ENCODE data around the gene KLHDC10. TPM values are rescaled to one million over a fixed set of nuclear protein-coding genes. Genes with fewer than 3 reads are reported as not detected.
"Not testable (repeated sequence)": the region's sequence is repeated elsewhere in the genome, so short reads cannot be mapped to it uniquely, and the experiment has no call there.

Gene KLHDC10
- total RNA-seq, 1 experiment from 2014 or later = 8.8 TPM

- H3K4me3 ChIP-seq = peak overlapping the region; percentile 73
- H3K9me3 ChIP-seq = no peaks in the 10 kb centered on the region
- no peaks in the 10 kb centered on the region for H3K27me3 ChIP-seq
- DNase-seq = no peak
- H3K36me3 ChIP-seq = no peaks in the 10 kb centered on the region
Observed at GRCh38 chr7:130069179-130069977, 956 bp upstream of the KLHDC10 start.

DNA sequence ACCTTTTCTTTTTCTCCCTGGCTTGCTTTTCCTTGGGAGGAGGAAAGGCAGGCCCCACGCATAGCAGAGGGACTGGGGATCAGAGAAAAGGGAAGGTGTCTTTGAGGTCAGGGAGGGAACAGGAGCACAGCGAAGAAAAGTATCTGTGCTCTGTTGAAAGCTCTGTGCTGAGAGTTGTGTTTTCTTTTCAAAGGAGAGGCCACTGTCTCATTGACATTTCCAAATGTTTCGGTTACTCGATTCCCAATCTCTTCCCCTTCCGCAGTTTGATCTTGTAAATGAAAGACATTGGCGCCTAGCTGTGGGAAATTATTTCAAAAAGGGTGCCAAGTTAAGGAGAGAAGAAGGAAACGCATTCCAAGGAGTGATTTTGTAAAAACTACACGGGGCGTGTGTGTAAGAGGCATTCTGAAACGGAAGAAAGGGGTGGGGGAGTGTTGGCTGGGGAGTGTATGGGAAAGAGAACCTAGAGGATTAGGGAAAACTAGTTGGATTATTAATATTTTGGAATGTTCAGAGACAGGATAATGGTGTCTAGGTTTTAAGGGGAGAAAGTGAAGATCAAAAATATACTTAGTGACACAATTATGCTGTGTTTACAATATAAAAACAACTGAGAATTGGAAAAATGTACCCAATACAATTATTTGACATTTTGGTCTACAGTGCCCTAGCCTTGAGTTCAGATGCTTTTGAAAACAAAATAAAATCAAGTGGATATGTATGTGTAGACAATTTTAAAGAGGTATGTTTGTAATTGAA is 708 bp downstream of the KLHDC10 start:
- DNase-seq = no peak
- Histone ChIP-seq H3K4me3 (peak overlapping the region; percentile 73), H3K36me3 (no peaks in the 10 kb centered on the region), H3K27me3 (no peaks in the 10 kb centered on the region), H3K9me3 (no peaks in the 10 kb centered on the region)

GRCh38 chr7:130071701-130072622 is 1.6 kb downstream of the KLHDC10 start:
- no peaks in the 10 kb centered on the region for H3K9me3 ChIP-seq
- no peaks in the 10 kb centered on the region for H3K27me3 ChIP-seq
- peak overlapping the region; percentile 73 for H3K4me3 ChIP-seq
- no peaks in the 10 kb centered on the region for H3K36me3 ChIP-seq
- DNase-seq = peak; percentile 47

DNA sequence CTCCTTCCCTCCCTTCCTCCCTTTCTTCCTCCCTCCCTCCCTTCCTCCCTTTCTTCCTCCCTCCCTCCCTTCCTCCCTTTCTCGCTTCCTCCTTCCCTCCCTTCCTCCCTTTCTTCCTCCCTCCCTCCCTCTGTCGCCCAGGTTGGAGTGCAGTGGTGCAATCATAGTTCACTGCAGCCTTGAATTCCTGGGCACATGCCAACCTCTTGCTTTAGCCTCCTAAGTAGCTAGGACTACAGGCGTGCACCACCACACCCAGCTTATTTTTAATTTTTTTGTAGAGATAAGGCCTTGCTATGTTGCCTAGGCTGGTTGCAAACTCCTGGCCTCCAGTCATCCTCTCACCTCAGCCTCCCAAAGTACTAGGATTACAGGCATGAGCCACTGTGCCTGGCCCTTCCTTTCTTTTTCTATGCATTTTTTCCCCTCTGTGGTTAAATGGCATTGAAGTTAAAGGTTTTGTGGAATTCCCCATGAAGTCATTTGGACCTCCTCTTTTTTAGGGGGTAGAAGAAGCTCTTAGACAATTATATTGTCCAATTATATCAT is 9.6 kb downstream of the KLHDC10 start:
- H3K9me3 ChIP-seq = no peaks in the 10 kb centered on the region
- H3K27me3 ChIP-seq = no peaks in the 10 kb centered on the region
- H3K4me3 ChIP-seq = no peak overlapping the region
- peaks cover 16% of the 10 kb centered on the region for H3K36me3 ChIP-seq
- no peak for DNase-seq

DNA sequence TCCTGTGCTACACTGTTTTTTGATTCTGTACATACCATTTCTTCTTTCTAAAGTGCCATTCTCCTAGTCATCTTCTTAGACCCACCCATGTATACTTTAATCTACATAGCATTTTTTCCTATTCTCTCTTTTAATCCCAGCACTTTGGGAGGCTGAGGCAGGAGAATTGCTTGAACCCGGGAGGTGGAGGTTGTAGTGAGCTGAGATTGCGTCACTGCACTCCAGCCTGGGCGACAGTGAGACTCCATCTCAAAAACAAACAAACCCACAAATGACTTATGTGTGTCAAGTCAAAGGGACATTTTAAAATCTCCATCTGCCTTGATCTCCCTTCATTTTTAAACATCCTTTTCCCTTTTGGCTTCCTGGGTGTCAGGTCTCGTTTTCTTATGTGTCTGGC is 13.2 kb downstream of the KLHDC10 start:
- H3K9me3 ChIP-seq, H3K27me3 ChIP-seq, DNase-seq, H3K4me3 ChIP-seq: not testable (repeated sequence)
- peaks cover 14% of the 10 kb centered on the region for H3K36me3 ChIP-seq

GRCh38 chr7:130084037-130084875 is 13.9 kb downstream of the KLHDC10 start:
- DNase-seq = peak; percentile 6
- H3K4me3 ChIP-seq = no peak overlapping the region
- H3K27me3 ChIP-seq = no peaks in the 10 kb centered on the region
- H3K9me3 ChIP-seq = no peaks in the 10 kb centered on the region
- H3K36me3 ChIP-seq = peaks cover 8% of the 10 kb centered on the region

DNA sequence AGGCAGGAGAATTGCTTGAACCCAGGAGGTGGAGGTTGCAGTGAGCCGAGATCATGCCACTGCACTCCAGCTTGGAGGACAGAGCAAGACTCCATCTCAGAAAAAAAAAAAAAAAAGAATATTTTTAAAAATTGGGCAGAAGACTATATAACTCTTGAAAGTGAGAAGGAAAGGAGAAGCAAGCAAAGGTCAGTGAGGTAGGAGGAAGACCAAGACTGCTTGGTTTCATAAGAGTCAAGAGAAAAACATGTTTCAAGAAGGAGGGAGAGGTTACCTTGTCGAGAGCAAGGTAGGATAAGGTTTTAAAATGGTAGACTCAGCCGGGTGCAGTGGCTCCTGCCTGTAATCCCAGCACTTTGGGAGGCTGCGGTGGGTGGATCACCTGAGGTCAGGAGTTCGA is 14.9 kb downstream of the KLHDC10 start:
- not testable (repeated sequence) for H3K27me3 ChIP-seq, DNase-seq, H3K4me3 ChIP-seq, H3K9me3 ChIP-seq, H3K36me3 ChIP-seq

- H3K27me3 ChIP-seq = no peaks in the 10 kb centered on the region
- H3K36me3 ChIP-seq = peaks cover 8% of the 10 kb centered on the region
- no peak for DNase-seq
- H3K9me3 ChIP-seq = no peaks in the 10 kb centered on the region
- H3K4me3 ChIP-seq = no peak overlapping the region
Observed at GRCh38 chr7:130086938-130087337, 16.6 kb downstream of the KLHDC10 start.

GRCh38 chr7:130087364-130087763 is 17.0 kb downstream of the KLHDC10 start:
- H3K4me3 ChIP-seq = no peak overlapping the region
- H3K27me3 ChIP-seq = no peaks in the 10 kb centered on the region
- H3K9me3 ChIP-seq = no peaks in the 10 kb centered on the region
- peaks cover 8% of the 10 kb centered on the region for H3K36me3 ChIP-seq
- DNase-seq = no peak

GRCh38 chr7:130090745-130091532 is 20.6 kb downstream of the KLHDC10 start:
- DNase-seq = no peak
- Histone ChIP-seq H3K36me3 (no peaks in the 10 kb centered on the region), H3K9me3 (no peaks in the 10 kb centered on the region), H3K4me3 (no peak overlapping the region), H3K27me3 (no peaks in the 10 kb centered on the region)

GRCh38 chr7:130091999-130092398 is 21.7 kb downstream of the KLHDC10 start:
- no peaks in the 10 kb centered on the region for H3K27me3 ChIP-seq
- no peak for DNase-seq

DNA sequence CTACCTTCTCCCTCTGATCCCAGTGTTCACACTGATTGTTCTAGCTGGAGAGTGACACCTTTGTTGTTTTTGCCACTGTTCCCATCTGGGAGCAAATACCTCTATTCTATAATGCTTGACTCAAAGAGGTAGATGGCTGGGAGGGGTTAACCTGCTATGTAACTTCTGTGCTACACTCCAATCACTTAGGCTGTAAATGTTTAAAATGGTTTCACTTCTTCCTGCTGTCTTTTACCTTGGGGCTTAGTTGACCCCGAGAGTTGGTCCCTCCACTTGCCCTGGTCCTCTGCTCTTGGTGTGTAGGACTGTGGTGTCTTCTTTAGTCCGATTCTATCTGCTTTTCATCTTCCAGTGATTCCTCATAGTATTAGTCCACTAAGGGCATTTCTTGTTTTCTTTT is 22.3 kb downstream of the KLHDC10 start:
- no peak for DNase-seq
- H3K9me3 ChIP-seq = no peaks in the 10 kb centered on the region
- H3K4me3 ChIP-seq = no peak overlapping the region
- no peaks in the 10 kb centered on the region for H3K36me3 ChIP-seq
- H3K27me3 ChIP-seq = no peaks in the 10 kb centered on the region

More at GRCh38 chr7:130091999-130092398, 21.7 kb downstream of the KLHDC10 start:
- Histone ChIP-seq H3K4me3 (no peak overlapping the region), H3K9me3 (no peaks in the 10 kb centered on the region), H3K36me3 (no peaks in the 10 kb centered on the region)

DNA sequence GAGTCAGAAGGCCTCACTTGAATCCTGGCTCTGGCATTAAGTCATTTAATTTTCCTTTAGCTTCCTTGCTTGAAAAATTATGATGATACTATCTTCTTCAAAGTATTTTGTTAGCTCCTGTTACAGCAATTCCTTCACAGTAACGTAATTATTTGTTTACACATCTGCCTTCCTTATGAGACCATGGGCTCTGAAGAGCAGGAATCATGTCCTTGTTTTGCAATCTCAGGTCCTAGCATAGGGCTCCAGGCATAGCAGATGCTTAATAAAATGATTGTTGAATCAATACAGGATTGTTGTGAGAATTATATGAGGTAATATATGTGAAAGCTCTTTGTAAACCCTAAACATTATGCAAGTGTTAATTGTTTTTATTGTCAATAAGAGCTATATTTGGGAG is 25.5 kb downstream of the KLHDC10 start:
- no peaks in the 10 kb centered on the region for H3K9me3 ChIP-seq
- no peaks in the 10 kb centered on the region for H3K27me3 ChIP-seq
- H3K36me3 ChIP-seq = no peaks in the 10 kb centered on the region
- no peak for DNase-seq
- H3K4me3 ChIP-seq = no peak overlapping the region

DNA sequence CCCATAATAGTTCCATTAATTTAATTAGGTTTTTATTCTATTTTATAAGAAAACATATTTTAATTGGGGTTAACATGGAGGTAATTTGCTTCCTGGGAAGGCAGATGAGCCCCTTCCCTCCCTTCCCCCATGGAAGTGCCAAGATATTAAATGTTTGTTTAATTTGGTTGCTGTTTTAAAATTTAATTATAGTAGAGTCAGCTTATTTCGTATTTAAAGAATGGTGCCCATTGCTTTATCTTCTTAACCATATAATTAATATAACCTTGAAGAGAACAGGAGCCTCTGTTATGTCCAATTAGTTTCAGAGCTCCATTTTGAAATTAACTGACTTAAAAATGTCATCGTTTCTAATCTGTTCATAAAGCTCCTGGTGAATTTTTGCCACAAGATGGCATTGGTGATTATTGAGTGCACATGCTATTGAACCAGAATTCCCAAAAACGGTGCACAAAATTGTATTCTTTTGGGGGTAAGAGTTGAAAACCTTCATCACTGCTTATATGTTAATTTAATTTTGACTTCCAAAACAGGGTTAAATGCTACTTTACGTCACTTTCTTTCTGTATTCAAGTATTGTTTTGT is 26.0 kb downstream of the KLHDC10 start:
- no peaks in the 10 kb centered on the region for H3K36me3 ChIP-seq
- no peaks in the 10 kb centered on the region for H3K27me3 ChIP-seq
- DNase-seq = no peak
- H3K9me3 ChIP-seq = no peaks in the 10 kb centered on the region
- no peak overlapping the region for H3K4me3 ChIP-seq

DNA sequence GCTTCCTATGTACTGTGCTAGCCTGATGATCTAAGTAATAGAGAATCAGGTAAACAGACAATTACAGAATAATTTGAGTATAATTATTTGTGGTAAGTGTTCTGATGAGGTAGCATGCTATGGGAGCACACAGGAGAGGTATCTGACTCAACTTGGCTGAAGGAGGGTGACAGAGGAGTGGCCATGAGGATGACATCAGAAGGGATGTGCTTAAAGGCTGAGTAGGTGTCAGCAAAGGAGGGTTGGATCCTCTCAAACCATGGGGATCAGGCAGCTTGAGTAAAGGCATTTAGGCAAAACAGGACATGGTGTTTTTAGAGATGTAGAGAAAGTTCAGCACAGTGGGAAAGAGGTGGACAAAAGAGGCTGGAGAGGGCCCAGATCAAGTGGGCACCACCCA is 29.0 kb downstream of the KLHDC10 start:
- H3K4me3 ChIP-seq = no peak overlapping the region
- no peak for DNase-seq
- H3K36me3 ChIP-seq = no peaks in the 10 kb centered on the region
- H3K27me3 ChIP-seq = no peaks in the 10 kb centered on the region
- no peaks in the 10 kb centered on the region for H3K9me3 ChIP-seq

Data from MG63 (cell line).